ENCODE data around the gene OR2M4. TPM values are rescaled to one million over a fixed set of nuclear protein-coding genes. Genes with fewer than 3 reads are reported as not detected.
A peak's percentile ranks its signal among the peaks of the same experiment; 100 is the strongest.
"Not testable (repeated sequence)": the region's sequence is repeated elsewhere in the genome, so short reads cannot be mapped to it uniquely, and the experiment has no call there.

OR2M4 gene, protein sequence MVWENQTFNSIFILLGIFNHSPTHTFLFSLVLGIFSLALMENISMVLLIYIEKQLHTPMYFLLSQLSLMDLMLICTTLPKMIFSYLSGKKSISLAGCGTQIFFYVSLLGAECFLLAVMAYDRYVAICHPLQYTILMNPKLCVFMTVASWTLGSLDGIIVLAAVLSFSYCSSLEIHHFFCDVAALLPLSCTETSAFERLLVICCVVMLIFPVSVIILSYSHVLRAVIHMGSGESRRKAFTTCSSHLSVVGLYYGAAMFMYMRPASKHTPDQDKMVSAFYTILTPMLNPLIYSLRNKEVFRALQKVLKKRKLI
- not detected for total RNA-seq

DNA sequence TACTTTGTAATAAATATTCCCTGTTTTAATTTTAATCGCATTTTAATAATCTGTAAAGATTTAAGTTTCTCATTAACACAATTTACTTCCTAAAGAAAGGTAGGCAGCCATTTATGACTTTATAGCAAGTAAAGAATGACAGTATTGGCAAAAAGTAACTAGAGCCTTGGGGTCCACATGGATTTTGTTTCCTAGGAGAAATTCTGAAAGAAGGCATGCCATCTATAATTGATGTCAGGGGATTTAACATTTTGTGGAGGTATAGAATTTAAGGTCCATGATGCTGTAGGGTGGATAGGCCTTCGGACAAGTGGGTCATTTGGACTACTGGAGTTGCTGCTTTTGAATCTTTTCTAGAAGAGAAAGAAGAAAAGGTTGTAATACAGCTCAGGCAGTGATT lies at the start of gene OR2M4:
TSS of gene OR2M4 (plus strand) at position 301 of the 400 bp plus-strand sequence. CDS start 7,512 bp downstream, outside the sequence.
- H3K9me3 Mint-ChIP-seq: no peaks in the 10 kb centered on the region
- no peak within 1 kb of the TSS for H3K27ac Mint-ChIP-seq

DNA sequence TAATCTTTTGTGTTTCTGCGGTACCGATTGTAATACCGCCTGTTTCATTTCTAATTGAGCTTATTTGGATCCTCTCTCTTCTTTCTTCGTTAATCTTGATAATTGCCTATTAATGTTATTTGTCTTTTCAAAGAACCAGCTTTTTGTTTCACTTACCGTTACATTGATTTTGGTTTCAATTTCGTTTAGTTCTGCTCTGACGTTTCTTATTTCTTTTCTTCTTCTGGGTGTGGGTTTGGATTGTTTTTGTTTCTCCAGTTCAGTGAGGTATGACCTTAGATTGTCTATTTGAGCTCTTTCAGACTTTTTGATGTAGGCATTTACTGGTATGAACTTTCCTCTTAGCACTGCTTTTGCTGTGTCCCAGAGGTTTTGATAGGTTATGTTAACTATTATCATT lies 47.2 kb upstream of the OR2M4 start:
- no peak for DNase-seq
- no peak overlapping the region for H3K27ac Mint-ChIP-seq
- no peaks in the 10 kb centered on the region for H3K4me1 Mint-ChIP-seq
- H3K4me3 Mint-ChIP-seq: no peak overlapping the region
- H3K36me3 Mint-ChIP-seq: no peaks in the 10 kb centered on the region
- H3K27me3 Mint-ChIP-seq: peaks cover 14% of the 10 kb centered on the region
- H3K9me3 Mint-ChIP-seq: peaks cover 2% of the 10 kb centered on the region

More for the DNA sequence above, at the start of gene OR2M4:
- Mint-ChIP-seq H3K4me1 (no peaks in the 10 kb centered on the region), H3K36me3 (no peaks in the 10 kb centered on the region), H3K27me3 (peaks cover 11% of the 10 kb centered on the region), H3K4me3 (no peak within 1 kb of the TSS)
- no peak for DNase-seq

DNA sequence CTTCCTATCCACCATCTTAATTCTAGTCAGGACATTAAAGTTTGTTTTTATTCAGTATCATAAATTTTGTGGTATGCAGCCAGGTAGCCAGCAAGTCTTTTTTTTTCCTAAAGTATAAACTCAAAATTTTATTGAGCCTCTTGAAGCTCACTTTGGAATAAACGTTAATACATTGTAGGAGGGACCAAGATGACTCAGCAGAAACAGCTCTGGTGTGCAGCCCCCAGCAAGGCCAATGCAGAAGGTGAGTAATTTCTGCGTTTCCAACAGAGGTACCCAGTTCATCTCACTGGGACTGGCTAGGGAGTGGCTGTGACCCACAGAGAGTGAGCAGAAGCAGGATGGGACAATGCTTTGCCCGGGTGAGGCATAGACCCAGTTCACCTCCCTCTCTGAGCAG lies 43.9 kb upstream of the OR2M4 start:
- H3K9me3 Mint-ChIP-seq: peaks cover 5% of the 10 kb centered on the region
- H3K27ac Mint-ChIP-seq: no peak overlapping the region
- H3K4me1 Mint-ChIP-seq: no peaks in the 10 kb centered on the region
- H3K4me3 Mint-ChIP-seq: no peak overlapping the region
- DNase-seq: no peak
- peaks cover 11% of the 10 kb centered on the region for H3K27me3 Mint-ChIP-seq
- no peaks in the 10 kb centered on the region for H3K36me3 Mint-ChIP-seq

DNA sequence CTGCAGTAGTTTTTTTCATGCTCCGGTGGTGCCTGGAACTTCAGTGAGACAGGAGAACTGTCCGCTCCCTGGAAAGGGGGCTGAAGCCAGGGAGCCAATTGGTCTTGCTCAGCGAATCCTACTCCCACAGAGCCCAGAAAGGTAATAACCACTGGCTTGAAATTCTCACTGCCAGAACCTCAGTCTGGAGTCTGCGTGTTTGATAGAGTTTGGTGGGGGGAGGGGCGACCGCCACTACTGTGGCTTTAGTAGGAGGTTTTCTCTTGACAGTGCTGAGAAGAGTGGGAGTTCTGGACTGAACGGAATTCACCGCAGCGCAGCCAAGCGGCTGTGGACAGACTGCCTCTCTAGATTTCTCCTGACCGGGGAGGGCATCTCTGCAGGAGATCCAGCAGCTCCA lies 42.2 kb upstream of the OR2M4 start:
- no peak overlapping the region for H3K4me3 Mint-ChIP-seq
- H3K27me3 Mint-ChIP-seq: peaks cover 11% of the 10 kb centered on the region
- DNase-seq: no peak
- H3K9me3 Mint-ChIP-seq: peaks cover 6% of the 10 kb centered on the region
- H3K36me3 Mint-ChIP-seq: no peaks in the 10 kb centered on the region
- H3K27ac Mint-ChIP-seq: no peak overlapping the region
- no peaks in the 10 kb centered on the region for H3K4me1 Mint-ChIP-seq

GRCh38 chr1:248194117-248194516 lies 37.1 kb upstream of the OR2M4 start:
- Mint-ChIP-seq H3K36me3 (no peaks in the 10 kb centered on the region), H3K4me1 (no peaks in the 10 kb centered on the region), H3K27me3 (no peaks in the 10 kb centered on the region), H3K9me3 (peaks cover 12% of the 10 kb centered on the region), H3K4me3 (no peak overlapping the region), H3K27ac (no peak overlapping the region)
- DNase-seq: no peak

DNA sequence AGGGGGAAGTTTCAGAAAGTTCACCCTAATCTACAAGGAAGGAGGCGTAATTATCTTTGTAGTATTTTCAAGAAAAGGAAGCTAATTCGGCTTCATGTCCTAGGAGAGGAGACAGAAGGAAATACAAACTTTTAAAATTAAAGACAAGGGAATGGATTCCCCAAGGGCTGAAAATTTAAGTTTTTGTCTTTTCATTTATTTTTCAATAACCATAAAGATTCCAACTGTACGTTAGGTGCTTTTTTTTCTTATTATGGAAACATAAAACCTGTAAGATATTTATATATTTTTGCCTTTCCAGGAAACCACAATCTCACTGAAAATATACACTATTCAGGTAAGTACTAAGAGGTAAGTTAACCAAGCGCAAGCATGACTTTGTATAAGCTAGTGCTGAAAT lies 34.3 kb upstream of the OR2M4 start, which contains the start of gene OR2M3:
TSS of gene OR2M3 (plus strand) at position 301 of the 400 bp plus-strand sequence. CDS start 5,803 bp downstream, outside the sequence.
- Mint-ChIP-seq H3K36me3 (no peaks in the 10 kb centered on the region), H3K27ac (no peak within 1 kb of the TSS)

DNA sequence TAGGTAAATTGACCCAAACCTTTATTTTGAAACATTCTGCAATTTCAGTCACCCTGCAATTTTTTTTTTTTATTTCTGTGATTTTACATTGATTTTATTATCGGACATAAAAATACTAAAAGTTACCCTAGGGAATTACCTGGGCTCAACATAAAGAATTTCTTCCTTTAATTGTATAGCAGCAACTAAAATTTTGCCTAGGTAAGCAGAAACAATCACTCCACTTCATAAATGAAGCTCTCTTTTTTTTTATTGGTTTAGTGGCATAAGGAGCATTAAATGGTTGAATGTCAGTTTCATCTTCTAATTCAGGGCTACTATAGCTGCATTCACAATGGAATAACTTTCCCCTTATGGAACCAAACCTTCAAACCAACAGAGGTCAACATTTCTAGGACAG lies 15.3 kb upstream of the OR2M4 start:
- Mint-ChIP-seq H3K9me3 (peaks cover 7% of the 10 kb centered on the region), H3K4me3 (no peak overlapping the region), H3K27me3 (peaks cover 25% of the 10 kb centered on the region), H3K36me3 (no peaks in the 10 kb centered on the region), H3K27ac (no peak overlapping the region), H3K4me1 (no peaks in the 10 kb centered on the region)
- no peak for DNase-seq

More for the DNA sequence above, 34.3 kb upstream of the OR2M4 start, which contains the start of gene OR2M3:
- H3K4me1 Mint-ChIP-seq: no peaks in the 10 kb centered on the region
- H3K4me3 Mint-ChIP-seq: no peak within 1 kb of the TSS
- no peaks in the 10 kb centered on the region for H3K27me3 Mint-ChIP-seq
- H3K9me3 Mint-ChIP-seq: peaks cover 8% of the 10 kb centered on the region
- DNase-seq: no peak

DNA sequence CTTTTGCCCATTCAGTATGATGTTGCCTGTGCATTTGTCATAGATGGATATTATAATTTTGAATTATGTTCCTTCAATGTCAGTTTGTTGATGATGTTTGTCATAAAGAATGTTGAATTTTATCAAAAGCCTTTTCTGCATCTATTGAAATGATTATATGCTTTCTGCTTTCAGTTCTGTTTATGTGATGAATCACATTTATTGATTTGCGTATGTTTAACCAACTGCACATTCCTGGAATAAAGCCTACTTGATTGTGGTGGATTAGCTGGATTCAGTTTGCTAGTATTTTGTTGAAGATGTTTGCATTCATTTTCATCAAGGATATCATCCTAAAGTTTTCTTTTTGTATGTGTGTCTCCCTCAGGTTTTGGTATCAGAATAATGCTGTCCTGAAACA lies 5.7 kb upstream of the OR2M4 start:
- Mint-ChIP-seq H3K9me3 (peaks cover 3% of the 10 kb centered on the region), H3K4me1 (no peaks in the 10 kb centered on the region), H3K36me3 (no peaks in the 10 kb centered on the region), H3K27ac (no peak overlapping the region), H3K4me3 (no peak overlapping the region), H3K27me3 (peaks cover 4% of the 10 kb centered on the region)
- no peak for DNase-seq

- DNase-seq: no peak
- Mint-ChIP-seq H3K36me3 (no peaks in the 10 kb centered on the region), H3K4me1 (no peaks in the 10 kb centered on the region), H3K27ac (no peak overlapping the region), H3K9me3 (no peaks in the 10 kb centered on the region), H3K4me3 (no peak overlapping the region), H3K27me3 (peaks cover 4% of the 10 kb centered on the region)
Observed at GRCh38 chr1:248229360-248229908, 1.8 kb upstream of the OR2M4 start.

DNA sequence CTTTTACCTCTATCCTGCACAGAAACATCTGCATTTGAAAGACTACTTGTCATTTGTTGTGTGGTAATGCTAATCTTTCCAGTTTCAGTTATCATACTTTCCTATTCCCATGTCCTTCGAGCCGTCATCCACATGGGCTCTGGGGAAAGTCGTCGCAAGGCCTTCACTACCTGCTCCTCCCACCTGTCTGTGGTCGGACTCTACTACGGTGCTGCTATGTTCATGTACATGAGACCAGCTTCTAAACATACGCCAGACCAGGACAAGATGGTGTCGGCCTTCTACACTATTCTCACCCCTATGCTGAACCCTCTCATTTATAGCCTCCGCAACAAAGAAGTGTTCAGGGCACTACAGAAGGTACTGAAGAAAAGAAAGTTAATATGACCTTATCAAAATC lies 8.3 kb downstream of the OR2M4 start:
- DNase-seq: no peak
- peaks cover 28% of the 10 kb centered on the region for H3K27me3 Mint-ChIP-seq
- H3K27ac Mint-ChIP-seq: no peak overlapping the region
- H3K9me3 Mint-ChIP-seq: no peaks in the 10 kb centered on the region
- peaks cover 2% of the 10 kb centered on the region for H3K4me1 Mint-ChIP-seq
- H3K36me3 Mint-ChIP-seq: no peaks in the 10 kb centered on the region
- H3K4me3 Mint-ChIP-seq: no peak overlapping the region

GRCh38 chr1:248243204-248243603 lies 12.0 kb downstream of the OR2M4 start:
- no peaks in the 10 kb centered on the region for H3K36me3 Mint-ChIP-seq
- H3K27ac Mint-ChIP-seq: no peak overlapping the region
- peak; percentile 4 for DNase-seq
- H3K9me3 Mint-ChIP-seq: no peaks in the 10 kb centered on the region
- H3K4me1 Mint-ChIP-seq: peaks cover 2% of the 10 kb centered on the region
- H3K27me3 Mint-ChIP-seq: peaks cover 23% of the 10 kb centered on the region
- no peak overlapping the region for H3K4me3 Mint-ChIP-seq

DNA sequence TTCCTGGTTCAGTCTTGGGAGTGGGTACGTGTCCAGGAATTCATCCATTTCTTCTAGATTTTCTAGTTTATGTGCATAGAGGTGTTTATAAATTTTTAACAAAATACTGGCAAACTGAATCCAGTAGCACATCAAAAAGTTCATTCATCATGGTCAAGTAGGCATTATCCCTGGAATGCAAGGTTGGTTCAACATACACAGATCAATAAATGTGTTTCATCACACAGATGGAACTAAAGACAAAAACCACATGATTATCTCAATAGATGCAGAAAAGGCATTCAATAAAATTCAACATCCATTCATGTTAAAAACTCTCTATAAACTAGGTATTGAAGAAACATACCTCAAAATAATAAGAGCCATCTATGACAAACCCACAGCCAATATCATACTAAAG lies 28.1 kb downstream of the OR2M4 start:
- not testable (repeated sequence) for DNase-seq

DNA sequence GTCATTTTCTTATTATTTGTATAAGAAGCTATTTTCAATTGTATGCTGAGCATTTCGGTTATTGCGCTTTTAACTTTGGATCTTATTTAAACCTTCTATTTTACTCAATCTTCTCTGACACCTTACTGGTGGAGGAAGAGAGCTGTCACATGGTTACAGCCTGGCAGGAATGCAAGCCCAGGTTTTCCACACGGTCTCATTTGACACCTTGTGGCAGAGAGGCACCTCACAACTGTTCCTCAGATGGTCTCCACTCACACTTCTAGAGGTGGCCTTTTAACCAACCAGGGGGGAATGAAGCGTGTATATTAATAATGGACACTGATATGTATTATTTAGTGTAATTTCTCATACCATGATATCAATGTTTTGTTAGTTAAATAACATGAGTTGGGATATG lies 37.0 kb downstream of the OR2M4 start:
- Mint-ChIP-seq H3K9me3 (peaks cover 6% of the 10 kb centered on the region), H3K27ac (no peak overlapping the region), H3K36me3 (no peaks in the 10 kb centered on the region), H3K4me3 (no peak overlapping the region), H3K4me1 (no peaks in the 10 kb centered on the region), H3K27me3 (peaks cover 6% of the 10 kb centered on the region)
- no peak for DNase-seq

More for the DNA sequence above, 28.1 kb downstream of the OR2M4 start:
- not testable (repeated sequence) for H3K27me3 Mint-ChIP-seq, H3K4me3 Mint-ChIP-seq, H3K36me3 Mint-ChIP-seq, H3K27ac Mint-ChIP-seq, H3K4me1 Mint-ChIP-seq
- H3K9me3 Mint-ChIP-seq: peaks cover 16% of the 10 kb centered on the region

DNA sequence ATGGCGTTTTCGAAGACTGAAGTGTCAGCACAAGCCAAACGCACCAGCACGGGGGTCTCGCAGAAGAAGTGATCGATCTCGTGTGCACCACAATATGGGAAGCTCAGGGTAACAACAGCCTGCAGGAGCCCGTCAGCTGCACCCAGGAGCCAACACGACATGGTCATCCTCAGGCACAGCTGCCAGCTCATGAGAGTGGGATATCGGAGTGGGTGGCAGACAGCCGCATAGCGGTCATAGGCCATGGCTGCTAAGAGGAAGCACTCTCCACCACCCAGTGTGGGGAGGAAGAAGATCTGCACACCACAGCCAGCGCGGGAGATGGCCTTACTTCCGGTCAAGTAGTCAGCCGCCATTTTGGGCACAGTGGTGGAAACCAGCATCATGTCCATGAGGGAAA lies 42.0 kb downstream of the OR2M4 start:
- not testable (repeated sequence) for H3K36me3 Mint-ChIP-seq, H3K9me3 Mint-ChIP-seq, DNase-seq, H3K27me3 Mint-ChIP-seq, H3K4me3 Mint-ChIP-seq, H3K4me1 Mint-ChIP-seq, H3K27ac Mint-ChIP-seq

DNA sequence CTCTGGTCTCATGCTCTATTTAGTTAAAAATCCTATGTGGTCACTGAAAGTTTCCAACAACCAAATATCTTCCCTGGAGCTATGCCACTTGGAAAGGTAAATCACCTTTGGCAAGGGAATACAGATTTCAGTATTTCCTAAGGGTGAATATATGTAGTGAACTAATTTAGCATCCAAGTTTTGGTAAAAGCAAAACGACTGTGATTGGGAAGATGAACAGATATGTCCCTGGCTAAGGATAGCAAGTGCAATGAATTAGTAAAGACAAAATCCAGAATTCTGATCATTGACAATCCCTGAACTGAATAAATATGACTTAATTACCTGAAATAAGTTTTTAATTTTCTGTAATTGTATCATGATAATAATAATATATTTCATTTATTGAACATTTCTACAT lies 46.7 kb downstream of the OR2M4 start, which contains the start of gene OR2T33:
TSS of gene OR2T33 (minus strand) at position 101 of the 400 bp plus-strand sequence. CDS start 4,162 bp downstream, outside the sequence.
- no peak for DNase-seq
- Mint-ChIP-seq H3K27ac (no peak within 1 kb of the TSS), H3K27me3 (peaks cover 7% of the 10 kb centered on the region), H3K4me3 (no peak within 1 kb of the TSS), H3K9me3 (no peaks in the 10 kb centered on the region), H3K36me3 (no peaks in the 10 kb centered on the region), H3K4me1 (no peaks in the 10 kb centered on the region)

DNA sequence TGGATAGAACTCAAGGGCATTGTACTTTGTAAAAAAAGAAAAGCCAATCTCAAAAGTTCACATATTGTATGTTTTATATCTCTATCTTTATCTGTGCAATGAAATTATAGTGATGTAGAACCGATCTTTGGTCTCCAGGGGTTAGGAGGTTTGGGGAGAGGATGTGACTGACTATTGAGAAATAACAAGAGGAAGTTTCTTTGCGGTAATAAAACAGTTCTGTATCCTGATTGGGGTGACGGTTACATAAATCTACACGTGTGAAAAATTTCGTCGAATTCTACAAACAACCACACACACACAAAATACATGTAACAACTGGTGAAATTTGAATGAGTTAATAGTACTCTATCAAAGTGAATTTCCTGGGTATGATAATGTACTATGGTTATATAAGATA lies 57.2 kb downstream of the OR2M4 start:
- Mint-ChIP-seq H3K4me1 (no peaks in the 10 kb centered on the region), H3K27ac (no peak overlapping the region), H3K4me3 (no peak overlapping the region), H3K36me3 (no peaks in the 10 kb centered on the region), H3K27me3 (peaks cover 5% of the 10 kb centered on the region), H3K9me3 (no peaks in the 10 kb centered on the region)
- no peak for DNase-seq

Data from activated naive CD8-positive, alpha-beta T cell treated with anti-CD3 and anti-CD28 coated beads for 36 hours (primary cell).